HG02623 (cell line): ENCODE results near the gene ZNF469.
"Not testable (repeated sequence)": the region's sequence is repeated elsewhere in the genome, so short reads cannot be mapped to it uniquely, and the experiment has no call there.

Source experiments
- ATAC-seq: cut with Tn5 transposase; IDR thresholded peaks from one replicate; pipeline ENCODE4 v1.9.1; 2021; ENCODE audit warnings: moderate library complexity; ENCODE audit not compliant: unreplicated experiment

Gene ZNF469

GRCh38 chr16:88407807-88408206 lies 25.0 kb downstream of the ZNF469 start:
- no peak for ATAC-seq

- no peak for ATAC-seq
Observed at GRCh38 chr16:88408561-88409142, 25.9 kb downstream of the ZNF469 start.

- ATAC-seq = no peak
Observed at GRCh38 chr16:88409296-88410065, 26.7 kb downstream of the ZNF469 start.

- ATAC-seq = not testable (repeated sequence)
Observed at GRCh38 chr16:88410297-88410968, 27.7 kb downstream of the ZNF469 start.

GRCh38 chr16:88411951-88412576 lies 29.3 kb downstream of the ZNF469 start:
- no peak for ATAC-seq

DNA sequence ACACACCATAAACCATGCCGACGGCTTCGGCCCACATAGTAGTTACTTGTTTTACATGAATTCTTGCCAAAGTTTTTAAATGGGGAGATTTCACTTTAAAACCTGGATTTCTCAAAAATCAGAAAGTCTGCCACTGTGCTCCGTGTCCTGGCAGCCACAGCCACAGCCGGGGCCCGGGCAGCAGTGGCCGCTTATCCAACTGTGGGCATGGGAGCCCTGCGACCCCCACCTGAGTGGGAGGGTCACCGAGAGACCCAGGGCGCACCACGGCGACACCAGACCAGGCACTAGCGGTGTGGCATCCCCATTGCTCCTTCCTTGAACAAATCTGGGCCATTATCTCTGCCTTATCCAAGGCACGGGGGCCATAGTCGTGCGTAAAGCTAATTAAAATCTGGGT lies 30.0 kb downstream of the ZNF469 start:
- ATAC-seq = no peak

DNA sequence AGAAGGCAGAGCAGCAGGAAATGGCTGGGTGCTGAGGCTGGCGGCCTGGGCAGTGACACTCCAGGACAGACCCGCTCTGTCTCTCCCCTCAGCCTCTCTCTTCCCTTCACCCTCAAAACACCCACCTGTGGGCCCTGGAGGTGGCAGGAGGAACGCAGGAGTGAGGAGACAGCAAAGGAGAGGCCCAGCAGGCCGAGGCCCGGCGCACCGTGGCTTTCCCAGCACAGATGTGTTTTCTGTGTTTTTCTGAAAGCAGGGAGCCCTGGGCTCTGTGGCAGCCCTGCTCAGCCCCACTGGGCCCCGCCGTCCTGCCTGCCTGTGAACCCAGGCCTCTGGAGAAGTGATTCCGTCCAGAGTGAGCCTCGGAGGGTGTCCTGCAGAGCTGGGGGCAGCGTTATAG lies 30.5 kb downstream of the ZNF469 start:
- ATAC-seq = no peak

GRCh38 chr16:88413631-88414030 lies 30.9 kb downstream of the ZNF469 start:
- no peak for ATAC-seq

- no peak for ATAC-seq
Observed at GRCh38 chr16:88414521-88415380, 32.0 kb downstream of the ZNF469 start.

DNA sequence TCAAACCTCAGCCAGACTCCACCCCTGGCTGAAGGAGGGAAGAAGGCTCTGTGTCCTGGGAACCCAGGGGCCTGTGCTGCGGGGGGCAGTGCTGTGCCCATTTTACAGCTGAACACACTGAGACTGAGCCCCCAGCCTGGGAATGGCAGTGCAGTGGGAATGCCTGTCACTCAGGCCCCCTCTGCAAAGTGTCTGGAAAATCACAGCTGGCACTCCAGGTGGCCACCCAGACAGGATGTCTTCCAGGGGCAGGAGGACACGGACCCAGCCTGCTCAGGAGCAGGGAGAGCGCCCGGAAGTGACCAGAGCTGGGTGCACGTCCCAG lies 32.6 kb downstream of the ZNF469 start:
- no peak for ATAC-seq

DNA sequence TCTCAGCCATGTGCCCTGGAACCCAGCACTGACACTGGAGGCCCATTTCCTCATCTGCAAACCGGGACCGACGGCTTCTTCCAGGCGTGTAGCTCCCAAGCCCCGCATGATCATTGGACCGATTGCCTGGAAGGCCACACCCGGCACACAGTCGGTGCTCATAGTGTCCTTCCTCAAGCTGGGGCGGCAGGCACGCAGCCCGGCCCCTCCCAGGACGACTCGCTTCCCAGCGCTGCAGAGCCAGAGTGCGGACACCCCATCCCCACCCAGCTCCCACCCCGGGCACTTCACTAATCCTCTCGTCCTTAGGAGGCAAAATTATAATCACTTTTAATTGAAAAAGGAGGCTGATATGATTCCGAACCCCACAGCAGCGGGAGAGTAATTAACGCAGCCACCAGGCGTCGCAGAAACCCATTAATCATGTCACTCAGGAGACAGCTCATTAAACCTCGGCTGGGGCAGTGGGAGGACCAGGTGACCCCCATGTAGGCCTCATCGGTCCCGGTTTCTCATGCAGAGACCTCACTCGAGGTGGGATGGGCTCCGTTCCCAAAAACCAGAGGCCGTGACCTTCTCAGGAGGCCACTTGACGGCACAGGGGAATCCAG lies 33.1 kb downstream of the ZNF469 start:
- ATAC-seq = no peak

- no peak for ATAC-seq
Observed at GRCh38 chr16:88416686-88417085, 33.9 kb downstream of the ZNF469 start.

GRCh38 chr16:88417684-88418476 lies 35.1 kb downstream of the ZNF469 start:
- no peak for ATAC-seq

DNA sequence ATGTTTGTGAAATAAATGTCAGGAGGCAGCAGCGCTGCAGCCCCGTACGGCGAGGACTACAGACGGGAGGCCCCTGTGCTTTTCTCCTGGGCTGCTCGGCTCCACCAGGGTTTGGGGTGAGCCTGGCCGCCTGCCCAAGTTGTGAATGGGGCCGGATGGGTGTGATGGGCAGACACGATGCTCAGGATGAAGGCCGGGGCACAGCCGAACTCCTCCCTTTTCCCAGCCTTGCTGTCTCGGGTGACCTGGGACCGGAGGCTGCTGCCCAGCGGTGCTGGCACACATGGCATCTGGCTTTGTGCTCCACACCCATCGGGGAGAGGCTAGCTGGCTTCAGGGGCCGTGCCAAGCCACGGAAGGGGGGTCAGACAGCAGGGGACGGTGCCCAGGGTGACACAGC lies 36.1 kb downstream of the ZNF469 start:
- ATAC-seq = no peak

DNA sequence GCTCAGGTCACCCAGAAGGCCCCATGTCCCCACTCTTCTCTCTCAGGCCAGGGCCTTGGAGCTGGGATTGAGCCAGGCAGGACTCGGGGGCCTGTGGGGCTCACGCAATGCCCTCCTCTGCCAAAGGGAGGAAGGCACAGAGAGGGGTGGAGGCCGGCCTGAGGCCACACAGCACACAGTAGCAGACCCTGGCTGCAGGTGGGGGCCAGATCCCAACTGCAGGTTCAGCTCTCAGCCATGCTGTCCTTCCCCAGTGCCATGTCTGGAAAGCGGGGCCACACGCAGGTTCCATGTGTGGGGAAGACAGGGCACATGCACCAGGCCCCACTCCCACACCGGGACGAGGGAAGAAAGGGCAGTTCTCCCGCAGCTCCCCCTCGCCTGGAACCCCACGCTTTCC lies 37.0 kb downstream of the ZNF469 start:
- ATAC-seq = no peak

DNA sequence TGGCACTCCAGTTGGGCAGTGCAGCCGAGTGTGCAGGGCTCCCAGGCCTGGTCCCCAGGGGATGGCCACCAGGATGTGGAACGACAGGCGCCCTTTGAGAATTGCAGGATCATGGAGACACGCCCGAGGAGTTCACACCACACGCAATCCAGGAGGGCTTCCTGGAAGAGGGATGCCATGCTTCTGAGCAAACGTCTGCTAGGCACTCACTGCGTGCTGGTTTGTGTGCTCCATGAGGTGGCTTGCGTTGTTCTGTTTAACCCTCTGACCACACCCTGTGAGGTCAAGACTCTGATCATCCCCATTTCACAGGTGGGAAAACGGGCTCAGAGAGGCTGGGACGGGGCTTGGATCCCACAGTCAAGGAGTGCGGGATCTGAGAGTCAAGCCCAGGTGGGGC lies 37.7 kb downstream of the ZNF469 start:
- no peak for ATAC-seq

GRCh38 chr16:88421301-88421700 lies 38.5 kb downstream of the ZNF469 start:
- ATAC-seq = no peak

DNA sequence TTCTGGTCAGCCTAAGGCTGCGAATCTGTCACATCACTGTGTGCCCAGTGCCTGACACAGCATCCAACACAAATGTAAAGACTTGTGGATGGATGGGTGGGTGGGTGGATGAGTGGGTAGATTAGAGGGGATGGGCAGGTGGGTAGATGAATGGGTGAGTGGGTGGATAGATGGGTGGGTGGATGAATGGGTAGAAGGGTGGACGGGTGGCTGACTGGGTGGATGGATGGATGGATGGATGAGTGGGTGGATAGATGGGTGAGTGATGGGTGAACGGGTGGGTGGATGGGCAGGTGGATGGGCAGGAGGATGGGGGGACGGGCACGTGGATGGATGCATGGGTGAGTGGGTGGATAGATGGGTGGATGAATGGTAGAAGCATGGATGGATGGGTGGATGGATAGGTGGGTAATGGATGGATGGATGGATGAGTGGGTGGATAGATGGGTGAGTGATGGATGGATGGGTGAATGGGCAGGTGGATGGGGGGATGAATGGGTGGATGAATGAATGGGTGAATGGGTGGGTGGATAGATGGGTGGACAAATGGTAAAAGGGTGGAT lies 39.2 kb downstream of the ZNF469 start:
- ATAC-seq = no peak

DNA sequence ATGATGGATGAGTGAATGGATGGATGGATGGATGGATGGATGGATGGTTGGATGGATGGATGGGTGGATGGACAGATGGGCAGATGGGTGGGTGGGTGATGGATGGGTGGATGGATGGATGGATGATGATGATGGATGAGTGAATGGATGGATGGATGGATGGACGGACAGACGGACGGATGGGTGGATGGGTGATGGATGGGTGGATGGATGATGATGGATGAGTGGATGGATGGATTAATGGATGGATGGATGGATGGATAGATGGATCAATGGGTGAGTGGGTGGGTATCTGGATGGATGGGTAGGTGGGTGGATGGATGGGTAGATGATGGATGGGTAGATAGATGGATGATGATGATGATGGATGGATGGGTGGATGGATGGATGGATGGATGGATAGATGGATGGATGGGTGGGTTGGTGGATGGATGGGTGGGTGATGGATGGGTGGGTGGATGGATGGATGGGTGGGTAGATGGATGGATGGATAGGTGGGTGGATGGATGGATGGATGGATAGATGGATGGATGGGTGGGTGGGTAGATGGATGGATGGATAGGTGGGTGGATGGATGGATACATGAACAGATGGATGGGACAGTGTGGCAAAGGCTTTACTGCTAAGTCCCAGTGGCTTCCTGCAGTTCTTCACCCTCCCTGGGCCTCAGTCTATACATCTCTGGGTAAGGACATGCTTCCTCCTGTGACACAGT lies 40.1 kb downstream of the ZNF469 start:
- no peak for ATAC-seq
